GM19452 (cell line): ENCODE results near the gene MEF2C.

ENCODE experiments used
- ATAC-seq: cut with Tn5 transposase; IDR thresholded peaks from one replicate; pipeline ENCODE4 v1.9.1; 2021; ENCODE audit not compliant: unreplicated experiment

MEF2C gene

GRCh38 chr5:88833371-88834130 is 49.4 kb downstream of the MEF2C start:
- ATAC-seq, result peak; percentile 45

GRCh38 chr5:88831816-88832215 is 51.2 kb downstream of the MEF2C start:
- ATAC-seq, result no peak

DNA sequence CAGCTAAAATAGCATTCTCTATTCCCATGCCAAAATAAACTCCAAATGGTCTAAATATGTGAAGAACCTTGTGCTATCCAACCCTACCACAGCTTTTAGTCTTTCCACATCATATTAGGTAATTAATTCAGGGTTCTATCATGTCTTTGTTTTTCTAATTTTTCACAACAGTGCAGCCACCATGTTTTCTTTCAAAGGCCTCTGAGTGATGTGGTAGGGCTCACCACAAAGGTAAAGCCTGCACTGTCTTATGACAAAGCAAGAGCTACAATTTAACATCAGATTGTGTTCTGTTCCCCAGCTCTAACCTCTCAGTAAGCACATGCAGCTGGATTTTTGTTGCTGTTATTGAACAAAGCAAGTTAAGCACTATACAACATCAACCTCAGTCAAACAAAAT is 52.4 kb downstream of the MEF2C start:
- ATAC-seq, result no peak

DNA sequence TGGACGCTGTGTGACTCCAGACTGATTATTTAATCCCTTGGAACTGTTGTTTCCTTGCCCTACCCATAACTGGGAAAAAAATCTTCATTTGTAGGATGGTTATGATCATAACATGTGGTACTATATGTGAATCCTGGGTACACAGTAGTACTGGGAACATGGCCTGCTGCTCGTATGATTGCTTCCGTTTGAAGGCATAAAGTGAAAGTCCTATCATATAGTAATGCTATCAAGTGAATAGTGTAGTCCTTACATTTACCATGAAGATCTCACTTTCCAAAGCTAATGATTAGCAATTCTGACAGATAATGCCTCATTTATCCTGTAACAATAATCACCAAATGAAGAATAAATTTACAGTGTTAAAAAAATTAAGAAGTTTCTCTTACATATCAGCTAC is 53.2 kb downstream of the MEF2C start:
- no peak for ATAC-seq

DNA sequence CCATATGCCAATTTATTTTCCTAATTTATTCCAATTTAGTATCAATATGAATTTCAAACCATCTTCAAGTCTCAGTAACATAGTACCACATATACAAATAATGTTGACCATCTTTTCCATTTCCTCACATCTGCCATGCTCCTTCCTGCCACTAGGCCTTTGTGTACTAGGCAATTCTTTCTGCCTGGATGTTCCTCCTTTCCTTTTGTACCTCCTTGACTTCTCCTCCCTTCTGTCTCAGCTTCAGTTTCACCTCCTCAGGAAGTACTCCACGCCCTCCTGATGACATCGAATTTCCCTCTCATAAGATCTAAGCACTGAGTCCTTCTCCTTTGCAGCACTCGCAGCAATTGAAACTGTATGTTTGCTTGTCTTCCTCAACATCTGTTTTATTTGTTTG is 53.9 kb downstream of the MEF2C start:
- ATAC-seq, result peak; percentile 18

DNA sequence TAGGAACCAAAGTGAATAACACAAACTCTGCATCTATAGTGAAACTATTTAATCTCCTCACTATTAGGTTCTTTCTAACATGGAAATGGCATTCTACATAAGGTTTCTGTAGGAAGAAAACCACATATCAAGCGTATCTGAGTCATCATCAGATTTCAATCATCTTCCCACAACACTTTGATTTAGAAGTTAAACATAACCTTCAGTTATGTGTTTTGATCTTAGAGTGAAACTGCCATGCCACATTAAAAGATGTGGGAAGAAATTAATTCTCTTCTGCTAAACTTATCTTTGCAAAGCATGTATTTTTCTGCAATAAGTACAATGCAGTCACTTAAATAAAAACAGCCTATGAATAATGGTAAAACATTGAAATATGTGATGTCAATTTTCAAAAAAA is 55.0 kb downstream of the MEF2C start:
- ATAC-seq, result no peak

GRCh38 chr5:88826646-88827585 is 56.1 kb downstream of the MEF2C start:
- ATAC-seq, result peak; percentile 61

- no peak for ATAC-seq
Observed at GRCh38 chr5:88825584-88826315, 57.2 kb downstream of the MEF2C start.

GRCh38 chr5:88824892-88825583 is 57.9 kb downstream of the MEF2C start:
- no peak for ATAC-seq

DNA sequence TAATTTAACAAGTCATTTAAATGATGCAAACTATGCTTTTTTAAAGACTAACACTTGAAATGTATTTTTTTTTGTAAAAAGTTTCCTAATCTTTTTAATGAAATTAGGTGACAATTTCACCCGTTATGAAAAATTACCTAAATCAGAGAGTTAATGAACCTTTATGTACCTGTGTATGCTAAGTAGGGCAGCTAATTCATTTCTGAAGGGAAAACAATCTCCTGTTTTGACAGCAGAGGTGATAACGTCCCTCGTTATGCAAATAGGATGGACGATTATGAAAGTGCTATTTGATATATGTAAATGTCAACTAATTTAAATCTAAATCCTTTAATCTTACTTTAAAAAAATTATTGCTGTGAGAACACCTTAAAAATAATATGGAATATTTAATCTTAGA is 58.8 kb downstream of the MEF2C start:
- ATAC-seq, result no peak

GRCh38 chr5:88823201-88823600 is 59.8 kb downstream of the MEF2C start:
- no peak for ATAC-seq

GRCh38 chr5:88821161-88821560 is 61.8 kb downstream of the MEF2C start:
- ATAC-seq, result no peak

GRCh38 chr5:88820581-88820980 is 62.4 kb downstream of the MEF2C start:
- ATAC-seq, result no peak

DNA sequence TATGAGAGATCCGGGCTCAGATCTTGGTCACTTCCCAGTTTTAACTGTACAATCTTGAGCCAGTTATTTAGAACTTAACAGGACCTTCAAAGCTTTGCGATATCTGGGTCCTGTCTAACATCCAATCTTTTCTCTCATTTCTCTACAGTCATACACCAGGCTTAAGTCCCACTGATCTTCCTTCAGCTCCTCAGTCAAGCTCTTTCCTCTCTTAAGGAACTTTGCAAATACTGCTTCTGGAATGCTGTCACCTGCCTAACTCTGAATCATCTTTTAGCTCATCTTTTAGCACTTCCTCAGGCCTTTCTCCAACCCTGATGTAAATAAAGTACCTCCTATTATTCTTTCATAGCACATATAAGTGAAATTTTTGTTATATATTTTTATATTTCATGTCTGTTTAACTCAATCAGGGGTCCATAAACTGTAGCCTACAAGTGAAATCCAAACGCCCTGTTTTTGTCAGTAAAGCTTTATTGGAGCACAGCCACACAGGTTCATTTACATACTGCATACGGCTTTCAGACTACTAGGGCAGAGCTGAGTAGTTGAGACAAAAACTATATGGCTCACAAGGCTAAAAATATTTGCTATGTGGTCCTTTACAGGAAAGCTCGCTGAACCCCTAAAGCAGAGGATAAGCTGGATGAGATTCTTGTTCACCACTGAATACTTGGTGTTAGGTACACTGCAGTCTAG is 63.5 kb downstream of the MEF2C start:
- ATAC-seq, result no peak

DNA sequence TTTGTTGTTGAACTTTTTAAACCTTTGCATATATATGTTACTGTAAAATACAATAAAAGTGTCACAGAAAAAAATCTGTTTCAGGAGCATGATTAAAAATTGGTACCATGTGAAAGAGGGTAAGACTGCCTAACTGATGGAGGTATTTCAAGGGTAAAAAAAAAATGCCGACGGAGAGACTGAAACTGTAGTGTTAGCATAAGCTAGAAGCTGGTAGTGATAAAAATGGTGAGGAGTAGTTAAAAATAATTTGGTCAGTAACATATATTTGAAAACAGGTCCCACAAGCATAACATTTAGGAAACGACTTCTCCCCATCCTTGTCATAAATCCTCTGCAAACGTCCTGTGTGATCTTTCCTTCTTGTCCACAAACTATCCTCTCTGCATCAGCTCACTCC is 64.7 kb downstream of the MEF2C start:
- no peak for ATAC-seq

DNA sequence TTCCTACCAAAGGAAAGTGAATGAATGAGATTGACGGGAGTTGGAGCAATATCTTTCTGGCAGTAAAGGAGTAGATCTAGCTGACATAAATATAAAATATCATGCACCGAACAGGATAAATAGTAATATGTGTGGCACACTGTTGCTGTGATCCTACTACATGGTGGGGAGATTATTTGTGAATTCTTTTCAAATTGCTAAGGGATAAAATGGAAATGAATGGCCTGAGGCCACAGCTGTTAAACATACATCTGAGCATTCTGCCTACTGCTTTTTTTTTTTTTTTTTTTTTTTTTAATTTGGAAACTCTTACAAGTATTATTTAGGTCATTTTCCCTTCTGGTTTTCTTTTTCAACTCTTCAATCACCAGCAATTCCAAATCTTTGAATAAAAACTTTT is 66.8 kb downstream of the MEF2C start:
- no peak for ATAC-seq

DNA sequence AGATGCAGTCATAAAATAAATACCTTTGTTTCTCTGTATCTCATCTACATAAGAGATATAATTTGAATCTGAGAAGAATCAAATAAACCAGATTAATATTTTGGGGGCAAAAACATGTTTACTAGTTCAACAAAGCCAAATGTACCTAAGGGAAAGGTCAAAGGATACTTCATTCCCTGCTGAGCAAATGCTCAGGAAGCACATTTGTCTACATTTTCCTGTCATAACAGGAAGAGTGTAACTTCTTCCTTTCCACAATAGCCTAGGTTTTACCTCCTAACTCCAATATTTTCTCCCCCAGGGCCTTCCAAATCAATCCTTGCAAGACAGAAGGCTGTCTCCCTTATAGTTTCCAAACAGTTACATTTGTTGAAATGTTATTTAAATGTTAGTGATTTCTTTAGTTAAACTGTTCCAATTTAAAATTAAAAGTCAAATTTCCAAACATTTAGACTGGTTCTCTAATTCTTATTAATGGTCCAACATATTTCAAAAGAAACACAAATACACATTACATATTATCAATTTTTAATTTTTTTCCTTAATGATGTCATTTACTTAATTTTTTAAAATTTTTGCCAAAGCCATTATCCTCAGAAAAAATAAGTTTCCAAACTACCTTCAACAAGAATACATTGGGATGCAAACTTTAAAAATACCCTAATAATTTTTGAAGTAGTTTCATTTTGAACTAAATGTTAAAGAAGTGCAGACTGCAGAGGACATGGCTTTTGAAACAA is 67.8 kb downstream of the MEF2C start:
- ATAC-seq, result no peak

GRCh38 chr5:88813805-88814575 is 69.0 kb downstream of the MEF2C start:
- ATAC-seq, result no peak

DNA sequence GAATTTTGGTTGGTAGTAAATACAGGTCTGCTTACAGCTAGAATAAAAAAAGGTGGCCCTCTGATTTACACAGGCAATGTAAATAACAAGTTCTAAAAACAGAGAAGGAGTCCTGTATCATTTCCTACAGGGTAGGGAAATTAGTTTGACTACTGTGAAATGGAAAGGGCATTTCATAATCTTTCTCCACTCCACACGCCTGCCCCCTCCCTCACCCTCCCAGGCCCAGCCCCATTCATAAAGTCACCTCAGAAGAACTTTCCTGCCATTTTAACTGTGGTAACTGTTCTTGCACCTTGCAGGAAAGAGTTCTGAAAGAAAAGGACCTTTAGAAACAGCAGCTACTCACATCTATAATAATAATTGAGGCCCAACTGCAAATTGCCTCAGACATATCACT is 69.7 kb downstream of the MEF2C start:
- no peak for ATAC-seq
